OCI-M2 (cell line): ENCODE data around the gene PDZD2.
"Not testable (repeated sequence)": the region's sequence is repeated elsewhere in the genome, so short reads cannot be mapped to it uniquely, and the experiment has no call there.

ENCODE experiments used
- DNase-seq: peaks from one replicate; lab custom pipeline; 2025; ENCODE audit not compliant: unreplicated experiment; lab: John Stamatoyannopoulos, UW

Gene PDZD2

GRCh38 chr5:31731710-31732301 lies 92.9 kb downstream of the PDZD2 start:
- DNase-seq: no peak

- not testable (repeated sequence) for DNase-seq
Observed at GRCh38 chr5:31732821-31733220, 93.9 kb downstream of the PDZD2 start.

GRCh38 chr5:31733371-31733770 lies 94.4 kb downstream of the PDZD2 start:
- no peak for DNase-seq

- no peak for DNase-seq
Observed at GRCh38 chr5:31736127-31736526, 97.2 kb downstream of the PDZD2 start.

- no peak for DNase-seq
Observed at GRCh38 chr5:31738199-31738598, 99.3 kb downstream of the PDZD2 start.

- no peak for DNase-seq
Observed at GRCh38 chr5:31741496-31741895, 102.6 kb downstream of the PDZD2 start.

- DNase-seq: no peak
Observed at GRCh38 chr5:31743678-31744077, 104.7 kb downstream of the PDZD2 start.

- DNase-seq: no peak
Observed at GRCh38 chr5:31748458-31749172, 109.7 kb downstream of the PDZD2 start.

GRCh38 chr5:31750215-31750614 lies 111.3 kb downstream of the PDZD2 start:
- no peak for DNase-seq

GRCh38 chr5:31751610-31752009 lies 112.7 kb downstream of the PDZD2 start:
- DNase-seq: no peak

GRCh38 chr5:31753700-31754357 lies 114.9 kb downstream of the PDZD2 start:
- no peak for DNase-seq

- DNase-seq: no peak
Observed at GRCh38 chr5:31754358-31754704, 115.4 kb downstream of the PDZD2 start.

GRCh38 chr5:31754741-31755675 lies 116.1 kb downstream of the PDZD2 start:
- no peak for DNase-seq

- no peak for DNase-seq
Observed at GRCh38 chr5:31755676-31756230, 116.8 kb downstream of the PDZD2 start.

- DNase-seq: no peak
Observed at GRCh38 chr5:31757806-31758205, 118.9 kb downstream of the PDZD2 start.

GRCh38 chr5:31758803-31759425 lies 120.0 kb downstream of the PDZD2 start:
- DNase-seq: no peak

- DNase-seq: no peak
Observed at GRCh38 chr5:31759925-31760324, 121.0 kb downstream of the PDZD2 start.

GRCh38 chr5:31761877-31762276 lies 122.9 kb downstream of the PDZD2 start:
- DNase-seq: no peak

GRCh38 chr5:31763424-31763823 lies 124.5 kb downstream of the PDZD2 start:
- DNase-seq: no peak

- not testable (repeated sequence) for DNase-seq
Observed at GRCh38 chr5:31764687-31765086, 125.8 kb downstream of the PDZD2 start.
